OCI-LY1 (cell line): ENCODE measurements around the gene ABCB4.
"Not testable (repeated sequence)": the region's sequence is repeated elsewhere in the genome, so short reads cannot be mapped to it uniquely, and the experiment has no call there.

Experiments
- H2AFZ ChIP-seq: fragments of 200-600 bp; sonication (generic), shearing (Covaris generic); 2 replicates; pipeline ENCODE4 v1.6.0; 2014; ENCODE audit warnings: antibody characterized with exemption, mild to moderate bottlenecking, low read length
- H3F3A ChIP-seq: fragments of 200-600 bp; sonication (generic), shearing (Covaris generic); 2 replicates; pipeline ENCODE4 v1.6.0; 2014; ENCODE audit warnings: mild to moderate bottlenecking, antibody characterized with exemption, low read length, moderate library complexity; ENCODE audit not compliant: insufficient read depth
- H3K27ac ChIP-seq: fragments of 200-600 bp; sonication (generic); 2 replicates; pipeline ENCODE4 v1.5.1; 2014; ENCODE audit warnings: low read length, mixed run types, mild to moderate bottlenecking, low read depth; ENCODE audit not compliant: poor library complexity, severe bottlenecking
- H3K27me3 ChIP-seq: fragments of 200-600 bp; sonication (generic); 2 replicates; pipeline ENCODE4 v1.6.0; 2014; ENCODE audit warnings: antibody characterized with exemption, mild to moderate bottlenecking, low read length, moderate library complexity; ENCODE audit not compliant: insufficient read depth
- H3K36me3 ChIP-seq: fragments of 200-600 bp; sonication (generic); 2 replicates; pipeline ENCODE4 v1.6.1; 2014; ENCODE audit warnings: mild to moderate bottlenecking, antibody characterized with exemption, low read length, moderate library complexity, mixed read lengths; ENCODE audit not compliant: insufficient read depth
- H3K4me1 ChIP-seq: fragments of 200-600 bp; sonication (generic); 2 replicates; pipeline ENCODE4 v1.5.1; 2014; ENCODE audit warnings: mild to moderate bottlenecking, low read length, moderate library complexity; ENCODE audit not compliant: insufficient read depth, severe bottlenecking
- H3K4me2 ChIP-seq: fragments of 200-600 bp; sonication (generic), shearing (Covaris generic); 2 replicates; pipeline ENCODE4 v1.6.1; 2014; ENCODE audit warnings: low read length
- H3K4me3 ChIP-seq: fragments of 200-600 bp; sonication (generic); 2 replicates; pipeline ENCODE4 v1.5.1; 2014; ENCODE audit warnings: low read length, low read depth, mild to moderate bottlenecking, mixed read lengths; ENCODE audit not compliant: poor library complexity, severe bottlenecking
- H3K79me2 ChIP-seq: fragments of 200-600 bp; shearing (Covaris generic); 2 replicates; pipeline ENCODE4 v1.6.1; 2016; ENCODE audit warnings: mixed run types, low read length, mixed read lengths; ENCODE audit not compliant: insufficient read depth
- H3K9ac ChIP-seq: fragments of 200-600 bp; sonication (generic), shearing (Covaris generic); 2 replicates; pipeline ENCODE4 v1.6.1; 2014; ENCODE audit warnings: mild to moderate bottlenecking, low read length, mixed read lengths
- H3K9me2 ChIP-seq: fragments of 200-600 bp; sonication (generic), shearing (Covaris generic); 2 replicates; pipeline ENCODE4 v1.6.1; 2014; ENCODE audit warnings: low read depth, mild to moderate bottlenecking, low read length, mixed read lengths
- H3K9me3 ChIP-seq: fragments of 200-600 bp; shearing (Covaris generic); 2 replicates; pipeline ENCODE4 v1.6.1; 2014; ENCODE audit warnings: low read length, mixed read lengths
- H4K20me1 ChIP-seq: fragments of 200-600 bp; sonication (generic), shearing (Covaris generic); 2 replicates; pipeline ENCODE4 v1.6.0; 2016; ENCODE audit warnings: mild to moderate bottlenecking, low read length; ENCODE audit not compliant: insufficient read depth
- CTCF ChIP-seq: fragments of 200-600 bp; sonication (generic), shearing (Covaris generic); IDR thresholded peaks from 2 replicates; pipeline ENCODE4 v1.5.1; 2017; ENCODE audit warnings: mild to moderate bottlenecking, antibody characterized with exemption, low read length, moderate library complexity, mixed read lengths
- EZH2 ChIP-seq: fragments of 200-600 bp; sonication (generic), shearing (Covaris generic); IDR thresholded peaks from 2 replicates; pipeline ENCODE4 v1.8.0; 2017; ENCODE audit warnings: borderline replicate concordance, mixed run types, mild to moderate bottlenecking, antibody characterized with exemption, low read length, moderate library complexity, mixed read lengths

ABCB4 gene

GRCh38 chr7:87463982-87464381 is 11.5 kb downstream of the ABCB4 start:
- H4K20me1 ChIP-seq = no peaks in the 10 kb centered on the region
- no peak overlapping the region for H3K9ac ChIP-seq
- H3K36me3 ChIP-seq = peaks cover 20% of the 10 kb centered on the region
- peaks cover 6% of the 10 kb centered on the region for H3K4me1 ChIP-seq
- H3K9me2 ChIP-seq = no peaks in the 10 kb centered on the region
- no peak overlapping the region for H3K4me2 ChIP-seq
- H3K9me3 ChIP-seq = no peaks in the 10 kb centered on the region
- H3K79me2 ChIP-seq = no peaks in the 10 kb centered on the region
- no peaks in the 10 kb centered on the region for H3F3A ChIP-seq
- H3K27me3 ChIP-seq = no peaks in the 10 kb centered on the region
- no peak overlapping the region for H2AFZ ChIP-seq
- H3K4me3 ChIP-seq = no peak overlapping the region
- TF ChIP-seq EZH2 (no peak), CTCF (no peak)
- no peak overlapping the region for H3K27ac ChIP-seq

GRCh38 chr7:87460444-87460843 is 15.0 kb downstream of the ABCB4 start:
- H3K9me2 ChIP-seq, H3K79me2 ChIP-seq, H3K4me1 ChIP-seq, H2AFZ ChIP-seq, H3K4me3 ChIP-seq, H4K20me1 ChIP-seq, H3K4me2 ChIP-seq, H3K27me3 ChIP-seq, H3K27ac ChIP-seq, H3K9me3 ChIP-seq, H3F3A ChIP-seq, H3K9ac ChIP-seq: not testable (repeated sequence)
- peaks cover 20% of the 10 kb centered on the region for H3K36me3 ChIP-seq

GRCh38 chr7:87459941-87460340 is 15.5 kb downstream of the ABCB4 start:
- TF ChIP-seq EZH2 (no peak), CTCF (no peak)

GRCh38 chr7:87458148-87458547 is 17.3 kb downstream of the ABCB4 start:
- no peaks in the 10 kb centered on the region for H3F3A ChIP-seq
- H4K20me1 ChIP-seq = no peaks in the 10 kb centered on the region
- no peaks in the 10 kb centered on the region for H3K9me3 ChIP-seq
- no peak overlapping the region for H3K9ac ChIP-seq
- H3K4me1 ChIP-seq = no peaks in the 10 kb centered on the region
- H3K36me3 ChIP-seq = peaks cover 20% of the 10 kb centered on the region
- H3K4me2 ChIP-seq = no peak overlapping the region
- TF ChIP-seq CTCF (no peak), EZH2 (no peak)
- H3K79me2 ChIP-seq = no peaks in the 10 kb centered on the region
- no peaks in the 10 kb centered on the region for H3K9me2 ChIP-seq
- H3K4me3 ChIP-seq = no peak overlapping the region
- H3K27ac ChIP-seq = no peak overlapping the region
- no peaks in the 10 kb centered on the region for H3K27me3 ChIP-seq
- H2AFZ ChIP-seq = no peak overlapping the region

More at GRCh38 chr7:87459941-87460340, 15.5 kb downstream of the ABCB4 start:
- Histone ChIP-seq H3K9ac (no peak overlapping the region), H3K9me3 (no peaks in the 10 kb centered on the region), H3K27me3 (no peaks in the 10 kb centered on the region), H3K27ac (no peak overlapping the region), H3F3A (no peaks in the 10 kb centered on the region), H4K20me1 (no peaks in the 10 kb centered on the region), H3K4me1 (no peaks in the 10 kb centered on the region), H3K36me3 (peaks cover 20% of the 10 kb centered on the region), H2AFZ (no peak overlapping the region), H3K4me3 (no peak overlapping the region), H3K79me2 (no peaks in the 10 kb centered on the region), H3K4me2 (no peak overlapping the region), H3K9me2 (no peaks in the 10 kb centered on the region)
